SK-N-SH treated with all-trans-retinoic acid at 6 μM for 48 hours (cell line): Measurements from ENCODE around the gene AP2A2.

Experiments
- ARNTL ChIP-seq: fragments of 450-650 bp; formaldehyde crosslinking; IDR thresholded peaks from 2 replicates; pipeline ENCODE4 v1.5.0; 2020; ENCODE audit warnings: low read depth, mild to moderate bottlenecking, moderate library complexity, borderline replicate concordance
- ESRRG ChIP-seq: fragments of 250-450 bp; sonication (Bioruptor Pico); IDR thresholded peaks from 2 replicates; pipeline ENCODE4 v1.6.1; 2021; ENCODE audit warnings: mild to moderate bottlenecking
- GLIS3 ChIP-seq: fragments of 250-450 bp; sonication (Bioruptor Pico); IDR thresholded peaks from 2 replicates; pipeline ENCODE4 v1.5.0; 2020; ENCODE audit warnings: mild to moderate bottlenecking, moderate library complexity
- ISL1 ChIP-seq: fragments of 250-450 bp; sonication (Bioruptor Pico); IDR thresholded peaks from 2 replicates; pipeline ENCODE4 v2.1.2; 2022; ENCODE audit warnings: mild to moderate bottlenecking, moderate library complexity
- PPARA ChIP-seq: fragments of 250-450 bp; sonication (Bioruptor Pico); IDR thresholded peaks from 2 replicates; pipeline ENCODE4 v1.5.0; 2020; ENCODE audit warnings: mild to moderate bottlenecking, borderline replicate concordance
- RARB ChIP-seq: fragments of 250-450 bp; sonication (Bioruptor Pico); IDR thresholded peaks from 2 replicates; pipeline ENCODE4 v1.8.0; 2021; ENCODE audit warnings: mild to moderate bottlenecking, moderate library complexity
- SNAI2 ChIP-seq: fragments of 250-450 bp; sonication (Bioruptor Pico); IDR thresholded peaks from 2 replicates; pipeline ENCODE4 v1.5.0; 2020; ENCODE audit warnings: mild to moderate bottlenecking, moderate library complexity
- ZC3H10 ChIP-seq: fragments of 250-450 bp; sonication (Bioruptor Pico); IDR thresholded peaks from 2 replicates; pipeline ENCODE4 v1.5.1; 2021; ENCODE audit warnings: mild to moderate bottlenecking, moderate library complexity
- ZFP30 ChIP-seq: fragments of 450-650 bp; formaldehyde crosslinking; IDR thresholded peaks from 2 replicates; pipeline ENCODE4 v1.5.0; 2022; ENCODE audit warnings: mild to moderate bottlenecking, moderate library complexity
- ZNF70 ChIP-seq: fragments of 450-650 bp; formaldehyde crosslinking; IDR thresholded peaks from 2 replicates; pipeline ENCODE4 v1.5.0; 2020; ENCODE audit warnings: mild to moderate bottlenecking, moderate library complexity
- ZNF8 ChIP-seq: fragments of 450-650 bp; formaldehyde crosslinking; IDR thresholded peaks from 2 replicates; pipeline ENCODE4 v1.5.0; 2020; ENCODE audit warnings: mild to moderate bottlenecking, moderate library complexity
- TF ChIP-seq, protein P1 (sequence below): fragments of 250-450 bp; sonication (Bioruptor Pico); IDR thresholded peaks from 2 replicates; pipeline ENCODE4 v1.8.0; 2020; ENCODE audit warnings: mild to moderate bottlenecking, moderate library complexity, borderline replicate concordance
- TF ChIP-seq, protein P2 (sequence below): fragments of 250-450 bp; sonication (Bioruptor Pico); IDR thresholded peaks from 2 replicates; pipeline ENCODE4 v1.5.1; 2020; ENCODE audit warnings: low read depth, mild to moderate bottlenecking, moderate library complexity

DNA sequence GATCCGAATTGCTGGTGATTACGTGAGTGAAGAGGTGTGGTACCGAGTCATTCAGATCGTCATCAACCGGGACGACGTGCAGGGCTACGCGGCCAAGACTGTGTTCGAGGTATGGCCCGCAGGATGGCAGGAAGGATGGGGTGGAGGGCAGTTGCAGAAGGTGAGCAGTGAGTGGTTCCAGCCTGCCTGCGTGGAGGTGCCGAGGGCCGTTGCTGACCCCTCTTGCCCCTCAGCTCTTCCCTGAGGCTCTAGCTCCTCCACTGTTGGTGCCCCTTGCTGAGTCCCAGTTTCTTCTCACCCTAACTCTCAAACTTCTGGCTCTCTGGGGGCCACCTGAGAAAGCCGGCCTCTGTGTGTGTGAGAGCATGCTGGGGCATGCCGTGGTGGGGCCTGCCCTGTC, 66.9 kb downstream of the AP2A2 start:
- TF ChIP-seq, protein P1, sequence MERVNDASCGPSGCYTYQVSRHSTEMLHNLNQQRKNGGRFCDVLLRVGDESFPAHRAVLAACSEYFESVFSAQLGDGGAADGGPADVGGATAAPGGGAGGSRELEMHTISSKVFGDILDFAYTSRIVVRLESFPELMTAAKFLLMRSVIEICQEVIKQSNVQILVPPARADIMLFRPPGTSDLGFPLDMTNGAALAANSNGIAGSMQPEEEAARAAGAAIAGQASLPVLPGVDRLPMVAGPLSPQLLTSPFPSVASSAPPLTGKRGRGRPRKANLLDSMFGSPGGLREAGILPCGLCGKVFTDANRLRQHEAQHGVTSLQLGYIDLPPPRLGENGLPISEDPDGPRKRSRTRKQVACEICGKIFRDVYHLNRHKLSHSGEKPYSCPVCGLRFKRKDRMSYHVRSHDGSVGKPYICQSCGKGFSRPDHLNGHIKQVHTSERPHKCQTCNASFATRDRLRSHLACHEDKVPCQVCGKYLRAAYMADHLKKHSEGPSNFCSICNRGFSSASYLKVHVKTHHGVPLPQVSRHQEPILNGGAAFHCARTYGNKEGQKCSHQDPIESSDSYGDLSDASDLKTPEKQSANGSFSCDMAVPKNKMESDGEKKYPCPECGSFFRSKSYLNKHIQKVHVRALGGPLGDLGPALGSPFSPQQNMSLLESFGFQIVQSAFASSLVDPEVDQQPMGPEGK: no peak
- TF ChIP-seq ZNF70 (no peak), ZC3H10 (CRISPR knock-in tag) (no peak), ARNTL (CRISPR knock-in tag) (no peak), ZFP30 (CRISPR knock-in tag) (no peak), ZNF8 (CRISPR knock-in tag) (no peak), ESRRG (CRISPR knock-in tag) (no peak), RARB (CRISPR knock-in tag) (no peak), SNAI2 (CRISPR knock-in tag) (no peak), ISL1 (CRISPR knock-in tag) (no peak), GLIS3 (CRISPR knock-in tag) (no peak), PPARA (CRISPR knock-in tag) (no peak)
- TF ChIP-seq, protein P2, sequence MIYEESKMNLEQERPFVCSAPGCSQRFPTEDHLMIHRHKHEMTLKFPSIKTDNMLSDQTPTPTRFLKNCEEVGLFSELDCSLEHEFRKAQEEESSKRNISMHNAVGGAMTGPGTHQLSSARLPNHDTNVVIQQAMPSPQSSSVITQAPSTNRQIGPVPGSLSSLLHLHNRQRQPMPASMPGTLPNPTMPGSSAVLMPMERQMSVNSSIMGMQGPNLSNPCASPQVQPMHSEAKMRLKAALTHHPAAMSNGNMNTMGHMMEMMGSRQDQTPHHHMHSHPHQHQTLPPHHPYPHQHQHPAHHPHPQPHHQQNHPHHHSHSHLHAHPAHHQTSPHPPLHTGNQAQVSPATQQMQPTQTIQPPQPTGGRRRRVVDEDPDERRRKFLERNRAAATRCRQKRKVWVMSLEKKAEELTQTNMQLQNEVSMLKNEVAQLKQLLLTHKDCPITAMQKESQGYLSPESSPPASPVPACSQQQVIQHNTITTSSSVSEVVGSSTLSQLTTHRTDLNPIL: no peak
